Hematopoietic multipotent progenitor cell treated with erythropoietin and hydrocortisone succinate and interleukin-3 and kit ligand, for 15 days (in vitro differentiated cells): ENCODE measurements around the gene TRPT1.

Source experiments
- DNase-seq: peaks from one replicate; pipeline ENCODE4 v3.0.0-alpha.2; 2015; ENCODE audit warnings: low spot score

The TRPT1 gene

GRCh38 chr11:64244107-64244506 lies 18.1 kb upstream of the TRPT1 start:
- DNase-seq: no peak

GRCh38 chr11:64243236-64243854 lies 17.4 kb upstream of the TRPT1 start:
- DNase-seq: no peak

- no peak for DNase-seq
Observed at GRCh38 chr11:64241491-64242374, 15.7 kb upstream of the TRPT1 start.

- peak; percentile 99 for DNase-seq
Observed at GRCh38 chr11:64241241-64241490, 15.2 kb upstream of the TRPT1 start.

- DNase-seq: peak; percentile 98
Observed at GRCh38 chr11:64240435-64241240, 14.7 kb upstream of the TRPT1 start, which contains the start of gene FKBP2. Gene FKBP2 (plus strand): TSS chr11:64241095. CDS start chr11:64242388, 1,293 bp downstream.

- DNase-seq: no peak
Observed at GRCh38 chr11:64239662-64240434, 13.9 kb upstream of the TRPT1 start.

- DNase-seq: no peak
Observed at GRCh38 chr11:64238999-64239398, 13.0 kb upstream of the TRPT1 start.

GRCh38 chr11:64238076-64238475 lies 12.1 kb upstream of the TRPT1 start:
- no peak for DNase-seq

- no peak for DNase-seq
Observed at GRCh38 chr11:64237484-64237951, 11.5 kb upstream of the TRPT1 start.

- DNase-seq: no peak
Observed at GRCh38 chr11:64235437-64236161, 9.6 kb upstream of the TRPT1 start.

GRCh38 chr11:64234647-64235379 lies 8.8 kb upstream of the TRPT1 start:
- DNase-seq: no peak

GRCh38 chr11:64233913-64234586 lies 8.1 kb upstream of the TRPT1 start, which contains the start of gene VEGFB:
Gene VEGFB (plus strand): TSS chr11:64234584. CDS start chr11:64234834, 250 bp downstream.
- no peak for DNase-seq

- DNase-seq: no peak
Observed at GRCh38 chr11:64232967-64233315, 7.0 kb upstream of the TRPT1 start.

GRCh38 chr11:64232182-64232966 lies 6.4 kb upstream of the TRPT1 start:
- no peak for DNase-seq

- DNase-seq: no peak
Observed at GRCh38 chr11:64231546-64231945, 5.6 kb upstream of the TRPT1 start.

- DNase-seq: no peak
Observed at GRCh38 chr11:64230985-64231365, 5.0 kb upstream of the TRPT1 start.

- peak; percentile 85 for DNase-seq
Observed at GRCh38 chr11:64230171-64230984, 4.4 kb upstream of the TRPT1 start, which contains the start of gene DNAJC4. Gene DNAJC4 (plus strand): TSS chr11:64230548. CDS start chr11:64230855, 307 bp downstream.

- no peak for DNase-seq
Observed at GRCh38 chr11:64229744-64230170, 3.8 kb upstream of the TRPT1 start.
